HCT116 (cell line): Measurements from ENCODE around the gene CWC27. TPM values are rescaled to one million over a fixed set of nuclear protein-coding genes. Genes with fewer than 3 reads are reported as not detected.

Experiments
- ATAC-seq: fragments of 200-7000 bp; cut with Tn5 transposase; 2 replicates; pipeline ENCODE4 v1.9.1; 2020; ENCODE audit warnings: mild to moderate bottlenecking, moderate library complexity
- BruUV-seq: library from RNA; stranded (reverse); fragments of 400-500 nt; replicated peaks from 2 replicates; lab custom pipeline; 2021; lab: Mats Ljungman, UMichigan
- CTCF ChIA-PET: fragments of 300-600 bp; sonication (Branson Sonifier 250); formaldehyde crosslinking; loops from one replicate; lab custom pipeline; 2021; ENCODE audit warnings: antibody characterized with exemption; lab: Charles Lee
- POLR2A ChIA-PET: fragments of 300-600, 350-600 bp; sonication (Branson Sonifier 250); formaldehyde crosslinking; loops from one replicate; lab custom pipeline; 2021; ENCODE audit warnings: antibody characterized with exemption; lab: Charles Lee
- RAD21 ChIA-PET, 2 experiments: fragments of 300-600 bp; sonication (Branson Sonifier 250); formaldehyde crosslinking; loops; one replicate each; lab custom pipeline; 2023; ENCODE audit warnings: low total read pairs in 2 of 2; ENCODE audit not compliant: uncharacterized antibody in 2 of 2, unreplicated experiment in 2 of 2, low non-redundant PET in 1 of 2; lab: Charles Lee
- DNase-seq: peaks from one replicate; pipeline ENCODE4 v3.0.0-alpha.2; 2010; ENCODE audit warnings: low read depth, low spot score
- H2AFZ ChIP-seq: fragments of 200-600 bp; shearing (Covaris generic), sonication (generic); 2 replicates; pipeline ENCODE4 v1.6.1; 2017; ENCODE audit warnings: low read depth, mixed run types, mixed read lengths, antibody characterized with exemption, low read length; ENCODE audit not compliant: poor library complexity, severe bottlenecking
- H3K27ac ChIP-seq: 2 replicates; pipeline ENCODE4 v1.5.1; 2012; ENCODE audit warnings: low read depth, low read length
- H3K27me3 ChIP-seq: fragments of 200-600 bp; sonication (generic); 2 replicates; pipeline ENCODE4 v1.6.1; 2016; ENCODE audit warnings: mixed run types, low read length, mixed read lengths; ENCODE audit not compliant: insufficient read depth
- H3K36me3 ChIP-seq, 2 experiments: fragments of 200-500 bp in 1 of 2; fragments of 200-600 bp in 1 of 2; sonication (Bioruptor generic) in 1 of 2; sonication (generic) in 1 of 2; 2 replicates each; pipeline versions ENCODE4 v1.5.1 to v1.6.1; 2014 to 2016; ENCODE audit warnings: low read length in 2 of 2, inconsistent platforms in 1 of 2, mixed read lengths in 1 of 2, mixed run types in 1 of 2; ENCODE audit not compliant: insufficient read depth in 2 of 2, control insufficient read depth in 1 of 2
- H3K4me1 ChIP-seq, 2 experiments: fragments of 200-600 bp in 1 of 2; sonication (generic) in 1 of 2; 2 replicates each; pipeline versions ENCODE4 v1.5.1 to v1.6.1; 2012 to 2017; ENCODE audit warnings: low read length in 2 of 2, inconsistent platforms in 1 of 2, mild to moderate bottlenecking in 1 of 2, mixed read lengths in 1 of 2, mixed run types in 1 of 2, moderate library complexity in 1 of 2; ENCODE audit not compliant: insufficient read depth in 2 of 2, control insufficient read depth in 1 of 2
- H3K4me2 ChIP-seq: fragments of 200-600 bp; sonication (generic); 2 replicates; pipeline ENCODE4 v1.6.1; 2017; ENCODE audit warnings: mixed run types, low read length, mixed read lengths
- H3K4me3 ChIP-seq, 2 experiments: fragments of 200-600 bp in 1 of 2; sonication (generic) in 1 of 2; replicated peaks in 1 of 2; 2 replicates each; pipeline ENCODE4 v1.5.1; 2011 to 2016; ENCODE audit warnings: low read length in 2 of 2, control low read depth in 1 of 2, low read depth in 1 of 2, mild to moderate bottlenecking in 1 of 2, mixed read lengths in 1 of 2, mixed run types in 1 of 2
- H3K79me2 ChIP-seq: fragments of 200-600 bp; sonication (generic); 2 replicates; pipeline ENCODE4 v1.6.1; 2017; ENCODE audit warnings: mild to moderate bottlenecking, mixed run types, low read length, moderate library complexity, mixed read lengths; ENCODE audit not compliant: insufficient read depth
- H3K9ac ChIP-seq: fragments of 200-600 bp; sonication (generic); 2 replicates; pipeline ENCODE4 v1.6.1; 2016; ENCODE audit warnings: low read length, mixed read lengths
- H3K9me2 ChIP-seq: fragments of 200-600 bp; sonication (generic), shearing (Covaris generic); 2 replicates; pipeline ENCODE4 v1.6.1; 2017; ENCODE audit warnings: mixed run types, mild to moderate bottlenecking, moderate library complexity; ENCODE audit not compliant: insufficient read depth
- H3K9me3 ChIP-seq, 2 experiments: fragments of 200-500 bp in 1 of 2; fragments of 200-600 bp in 1 of 2; sonication (Bioruptor generic) in 1 of 2; sonication (generic) in 1 of 2; 2 replicates each; pipeline ENCODE4 v1.6.1; 2014 to 2017; ENCODE audit warnings: low read length in 2 of 2, mixed read lengths in 2 of 2, inconsistent platforms in 1 of 2, low read depth in 1 of 2, mild to moderate bottlenecking in 1 of 2, mixed run types in 1 of 2, moderate library complexity in 1 of 2; ENCODE audit not compliant: control insufficient read depth in 1 of 2, insufficient read depth in 1 of 2
- H4K20me1 ChIP-seq: fragments of 200-600 bp; sonication (generic), shearing (Covaris generic); 2 replicates; pipeline ENCODE4 v1.6.1; 2017; ENCODE audit warnings: mixed run types, mild to moderate bottlenecking, moderate library complexity; ENCODE audit not compliant: insufficient read depth
- ATF3 ChIP-seq: IDR thresholded peaks from 2 replicates; pipeline ENCODE4 v1.6.1; 2012
- CBX3 ChIP-seq: IDR thresholded peaks from 2 replicates; pipeline ENCODE4 v1.6.1; 2012; ENCODE audit warnings: low read depth
- CEBPB ChIP-seq: IDR thresholded peaks from 2 replicates; pipeline ENCODE4 v1.6.1; 2012; ENCODE audit warnings: low read depth
- ELF1 ChIP-seq: IDR thresholded peaks from 2 replicates; pipeline ENCODE4 v1.6.1; 2012; ENCODE audit warnings: low read depth, borderline replicate concordance
- EZH2 ChIP-seq: fragments of 200-600 bp; sonication (generic); IDR thresholded peaks from 2 replicates; pipeline ENCODE4 v1.6.1; 2017; ENCODE audit warnings: antibody characterized with exemption, mixed run types
- EZH2phosphoT487 ChIP-seq: fragments of 200-600 bp; IDR thresholded peaks from 2 replicates; pipeline ENCODE4 v1.6.1; 2018; ENCODE audit warnings: antibody characterized with exemption, borderline replicate concordance
- JUND ChIP-seq: IDR thresholded peaks from 2 replicates; pipeline ENCODE4 v1.6.1; 2012
- POLR2A ChIP-seq: IDR thresholded peaks from 2 replicates; pipeline ENCODE4 v1.7.0; 2011; ENCODE audit warnings: borderline replicate concordance; ENCODE audit not compliant: insufficient read depth, insufficient read length; ENCODE audit errors: extremely low read depth
- POLR2AphosphoS5 ChIP-seq: IDR thresholded peaks from 2 replicates; pipeline ENCODE4 v1.6.1; 2011; ENCODE audit warnings: mild to moderate bottlenecking, low read depth, low read length, moderate library complexity
- RAD21 ChIP-seq: IDR thresholded peaks from 2 replicates; pipeline ENCODE4 v1.6.1; 2012; ENCODE audit warnings: low read depth, mild to moderate bottlenecking
- SP1 ChIP-seq: IDR thresholded peaks from 2 replicates; pipeline ENCODE4 v1.6.1; 2012; ENCODE audit warnings: low read depth
- SRF ChIP-seq: IDR thresholded peaks from 2 replicates; pipeline ENCODE4 v1.6.1; 2012; ENCODE audit warnings: low read depth
- ZFX ChIP-seq: fragments of 450-650 bp; IDR thresholded peaks from 2 replicates; pipeline ENCODE4 v1.6.1; 2017
- ZNF274 ChIP-seq: fragments of 200-500 bp; sonication (Bioruptor generic); IDR thresholded peaks from 2 replicates; pipeline ENCODE4 v1.6.1; 2014; ENCODE audit warnings: mild to moderate bottlenecking, low read depth, low read length, inconsistent platforms
- intact Hi-C: fragments of 100-400 bp; cut with micrococcal nuclease; formaldehyde crosslinking; loops from 2 replicates; pipeline ENCODE4 v1.10.0; 2022
- total RNA-seq: library from RNA; stranded (reverse); gene quantifications from one replicate; pipeline ENCODE4 v1.2.1, GENCODE V29; 2021; ENCODE audit not compliant: unreplicated experiment
- TF ChIP-seq, protein P1 (sequence below): IDR thresholded peaks from 2 replicates; pipeline ENCODE4 v1.6.1; 2011; ENCODE audit warnings: mild to moderate bottlenecking, low read length, moderate library complexity; ENCODE audit not compliant: insufficient replicate concordance; ENCODE audit errors: extremely low read depth
- TF ChIP-seq, protein P2 (sequence below), 3 experiments: fragments of 200-600 bp in 1 of 3; sonication (generic) in 1 of 3; IDR thresholded peaks in 2 of 3; conservative IDR thresholded peaks in 1 of 3; 2 replicates each; pipeline ENCODE4 v1.5.1; 2012 to 2017; ENCODE audit warnings: low read depth in 2 of 3, low read length in 2 of 3, antibody characterized with exemption in 1 of 3, borderline replicate concordance in 1 of 3, control low read depth in 1 of 3, mild to moderate bottlenecking in 1 of 3, mixed read lengths in 1 of 3, mixed run types in 1 of 3, moderate library complexity in 1 of 3; ENCODE audit not compliant: insufficient read depth in 1 of 3

The CWC27 gene
- total RNA-seq, 1 experiment from 2014 or later: 29.1 TPM

DNA sequence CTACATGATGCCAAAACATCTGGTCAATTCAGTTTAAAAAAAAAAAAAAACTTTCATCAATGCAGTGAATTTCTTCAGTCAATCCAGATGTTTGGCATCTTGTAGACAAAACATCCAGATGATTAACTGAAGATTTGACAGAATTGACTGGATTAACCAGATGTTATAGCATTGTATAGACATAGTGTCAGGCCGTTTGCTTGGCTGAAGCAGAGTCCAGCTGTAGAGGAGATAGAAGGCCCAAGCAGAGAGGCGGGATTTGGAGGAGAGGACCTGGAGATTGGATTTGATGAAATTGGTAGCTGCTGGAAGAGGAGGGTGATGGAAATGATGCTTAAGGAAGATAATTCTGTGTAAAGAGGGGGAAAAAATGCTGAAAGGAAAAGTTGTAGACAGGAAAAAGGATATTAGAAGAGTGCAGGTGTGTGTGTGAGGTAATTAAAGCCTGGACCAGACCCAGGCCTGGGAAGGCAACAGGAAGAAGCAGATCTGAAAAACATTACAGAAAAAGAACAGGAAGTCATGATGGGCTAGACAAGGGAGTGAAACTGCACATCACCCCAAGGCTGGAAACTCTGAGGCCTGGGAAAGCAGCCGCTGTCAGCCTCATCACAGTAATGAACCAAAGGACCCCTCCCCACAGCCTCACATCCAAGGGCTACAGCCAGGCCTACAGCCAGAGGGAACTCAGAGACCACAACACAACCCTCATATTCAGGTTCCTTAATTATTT is 258.3 kb downstream of the CWC27 start:
- BruUV-seq: no TSS peak
- Histone ChIP-seq H2AFZ (no peak overlapping the region), H3K79me2 (no peaks in the 10 kb centered on the region), H3K9ac (no peak overlapping the region), H4K20me1 (no peaks in the 10 kb centered on the region), H3K9me3 (no peaks in the 10 kb centered on the region), H3K4me3 (no peak overlapping the region), H3K4me1 (no peaks in the 10 kb centered on the region), H3K27ac (no peak overlapping the region), H3K27me3 (no peaks in the 10 kb centered on the region), H3K9me2 (no peaks in the 10 kb centered on the region), H3K4me2 (no peak overlapping the region), H3K36me3 (no peaks in the 10 kb centered on the region)
- ChIA-PET POLR2A (no interaction called here), CTCF (no interaction called here), RAD21 (no interaction called here)
- intact Hi-C loops: no loop called here
- DNase-seq (no peak), ATAC-seq (no peak)
- TF ChIP-seq CEBPB (no peak), RAD21 (no peak), ZNF274 (no peak), SRF (no peak), ZFX (no peak), ELF1 (no peak), EZH2phosphoT487 (no peak), JUND (no peak), CBX3 (no peak), EZH2 (no peak), SP1 (no peak), ATF3 (no peak), POLR2AphosphoS5 (no peak), POLR2A (no peak)
- TF ChIP-seq, protein P1, sequence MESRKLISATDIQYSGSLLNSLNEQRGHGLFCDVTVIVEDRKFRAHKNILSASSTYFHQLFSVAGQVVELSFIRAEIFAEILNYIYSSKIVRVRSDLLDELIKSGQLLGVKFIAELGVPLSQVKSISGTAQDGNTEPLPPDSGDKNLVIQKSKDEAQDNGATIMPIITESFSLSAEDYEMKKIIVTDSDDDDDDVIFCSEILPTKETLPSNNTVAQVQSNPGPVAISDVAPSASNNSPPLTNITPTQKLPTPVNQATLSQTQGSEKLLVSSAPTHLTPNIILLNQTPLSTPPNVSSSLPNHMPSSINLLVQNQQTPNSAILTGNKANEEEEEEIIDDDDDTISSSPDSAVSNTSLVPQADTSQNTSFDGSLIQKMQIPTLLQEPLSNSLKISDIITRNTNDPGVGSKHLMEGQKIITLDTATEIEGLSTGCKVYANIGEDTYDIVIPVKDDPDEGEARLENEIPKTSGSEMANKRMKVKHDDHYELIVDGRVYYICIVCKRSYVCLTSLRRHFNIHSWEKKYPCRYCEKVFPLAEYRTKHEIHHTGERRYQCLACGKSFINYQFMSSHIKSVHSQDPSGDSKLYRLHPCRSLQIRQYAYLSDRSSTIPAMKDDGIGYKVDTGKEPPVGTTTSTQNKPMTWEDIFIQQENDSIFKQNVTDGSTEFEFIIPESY: no peak
- TF ChIP-seq, protein P2, sequence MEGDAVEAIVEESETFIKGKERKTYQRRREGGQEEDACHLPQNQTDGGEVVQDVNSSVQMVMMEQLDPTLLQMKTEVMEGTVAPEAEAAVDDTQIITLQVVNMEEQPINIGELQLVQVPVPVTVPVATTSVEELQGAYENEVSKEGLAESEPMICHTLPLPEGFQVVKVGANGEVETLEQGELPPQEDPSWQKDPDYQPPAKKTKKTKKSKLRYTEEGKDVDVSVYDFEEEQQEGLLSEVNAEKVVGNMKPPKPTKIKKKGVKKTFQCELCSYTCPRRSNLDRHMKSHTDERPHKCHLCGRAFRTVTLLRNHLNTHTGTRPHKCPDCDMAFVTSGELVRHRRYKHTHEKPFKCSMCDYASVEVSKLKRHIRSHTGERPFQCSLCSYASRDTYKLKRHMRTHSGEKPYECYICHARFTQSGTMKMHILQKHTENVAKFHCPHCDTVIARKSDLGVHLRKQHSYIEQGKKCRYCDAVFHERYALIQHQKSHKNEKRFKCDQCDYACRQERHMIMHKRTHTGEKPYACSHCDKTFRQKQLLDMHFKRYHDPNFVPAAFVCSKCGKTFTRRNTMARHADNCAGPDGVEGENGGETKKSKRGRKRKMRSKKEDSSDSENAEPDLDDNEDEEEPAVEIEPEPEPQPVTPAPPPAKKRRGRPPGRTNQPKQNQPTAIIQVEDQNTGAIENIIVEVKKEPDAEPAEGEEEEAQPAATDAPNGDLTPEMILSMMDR (IDR thresholded peaks at IDR 0.05 in 2 of 3, conservative IDR thresholded peaks at IDR 0.05 in 1 of 3; ENCODE audit: borderline replicate concordance in 1 of 3, insufficient read depth in 1 of 3, low read depth in 2 of 3, low read length in 2 of 3): no peak
